Activated B cell treated with CpG ODN at 0.5 μM for 24 hours (primary cell): Measurements from ENCODE around the gene IRS2. TPM values are rescaled to one million over a fixed set of nuclear protein-coding genes. Genes with fewer than 3 reads are reported as not detected.

Source experiments
- ATAC-seq: fragments of 200-7000 bp; cut with Tn5 transposase; one replicate; pipeline ENCODE4 v1.10.0; 2021; ENCODE audit warnings: low read depth, mild to moderate bottlenecking, moderate library complexity
- CTCF ChIA-PET: fragments of 350-600 bp; sonication (Branson Sonifier 250); formaldehyde crosslinking; loops from one replicate; lab custom pipeline; 2021; ENCODE audit warnings: antibody characterized with exemption; lab: Charles Lee
- POLR2A ChIA-PET: fragments of 350-600 bp; sonication (Branson Sonifier 250); formaldehyde crosslinking; loops from one replicate; lab custom pipeline; 2021; ENCODE audit warnings: antibody characterized with exemption; lab: Charles Lee
- DNase-seq: peaks from one replicate; pipeline ENCODE4 v3.0.0; 2022
- H3K27ac Mint-ChIP-seq: one replicate; pipeline ENCODE4 v1.8.0; 2020; ENCODE audit warnings: mixed read lengths
- H3K27me3 Mint-ChIP-seq: one replicate; pipeline ENCODE4 v1.8.0; 2021; ENCODE audit warnings: mixed read lengths
- H3K36me3 Mint-ChIP-seq: one replicate; pipeline ENCODE4 v1.8.0; 2021; ENCODE audit warnings: low read depth, mixed read lengths
- H3K4me1 Mint-ChIP-seq: one replicate; pipeline ENCODE4 v1.8.0; 2021; ENCODE audit warnings: mixed read lengths
- H3K4me3 Mint-ChIP-seq: one replicate; pipeline ENCODE4 v1.8.0; 2020; ENCODE audit warnings: mild to moderate bottlenecking, mixed read lengths
- H3K9me3 Mint-ChIP-seq: one replicate; pipeline ENCODE4 v1.8.0; 2020; ENCODE audit warnings: mixed read lengths
- intact Hi-C: fragments of 100-400 bp; cut with micrococcal nuclease; formaldehyde crosslinking; loops from one replicate; pipeline ENCODE4 v1.15.1; 2024
- total RNA-seq: library from RNA; stranded (reverse); gene quantifications from 2 replicates; pipeline ENCODE4 v1.2.3, GENCODE V29; 2022
- TF ChIP-seq, protein P1 (sequence below): fragments of 200-600 bp; IDR thresholded peaks from one replicate; pipeline ENCODE4 v1.8.0; 2022; ENCODE audit warnings: antibody characterized with exemption, mild to moderate bottlenecking

Gene IRS2
- total RNA-seq, 1 donor from 2014 or later, result 4.2 TPM

DNA sequence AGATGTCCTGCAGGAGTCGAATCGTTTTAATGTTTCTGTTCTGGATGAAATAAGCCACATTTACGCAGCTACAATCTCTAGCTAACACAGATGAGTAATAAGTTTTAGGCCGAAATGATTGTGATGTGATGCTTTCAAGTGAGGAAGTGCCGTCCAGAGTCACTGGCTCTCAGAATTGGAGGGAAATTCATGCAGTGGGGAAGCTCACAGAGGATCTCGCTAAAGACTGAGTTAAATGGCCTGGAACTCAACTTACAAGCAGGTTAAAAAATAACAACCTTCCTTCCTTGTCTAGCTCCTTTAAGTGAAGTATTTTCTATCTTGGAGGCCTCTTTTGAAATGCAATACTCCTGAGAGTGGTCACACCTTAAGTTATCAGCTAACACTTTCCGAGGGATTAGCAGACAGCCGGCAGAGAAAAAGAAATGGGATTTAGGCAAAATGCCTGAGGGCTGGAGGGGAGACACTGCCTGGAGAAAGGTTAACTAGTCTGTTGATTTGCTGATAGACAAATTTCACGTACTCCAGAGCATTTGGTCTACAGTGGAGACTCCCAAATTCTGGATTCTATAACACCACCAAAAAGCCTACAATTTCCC is 74.2 kb downstream of the IRS2 start:
- CTCF ChIA-PET, result no interaction called here
- TF ChIP-seq, protein P1, sequence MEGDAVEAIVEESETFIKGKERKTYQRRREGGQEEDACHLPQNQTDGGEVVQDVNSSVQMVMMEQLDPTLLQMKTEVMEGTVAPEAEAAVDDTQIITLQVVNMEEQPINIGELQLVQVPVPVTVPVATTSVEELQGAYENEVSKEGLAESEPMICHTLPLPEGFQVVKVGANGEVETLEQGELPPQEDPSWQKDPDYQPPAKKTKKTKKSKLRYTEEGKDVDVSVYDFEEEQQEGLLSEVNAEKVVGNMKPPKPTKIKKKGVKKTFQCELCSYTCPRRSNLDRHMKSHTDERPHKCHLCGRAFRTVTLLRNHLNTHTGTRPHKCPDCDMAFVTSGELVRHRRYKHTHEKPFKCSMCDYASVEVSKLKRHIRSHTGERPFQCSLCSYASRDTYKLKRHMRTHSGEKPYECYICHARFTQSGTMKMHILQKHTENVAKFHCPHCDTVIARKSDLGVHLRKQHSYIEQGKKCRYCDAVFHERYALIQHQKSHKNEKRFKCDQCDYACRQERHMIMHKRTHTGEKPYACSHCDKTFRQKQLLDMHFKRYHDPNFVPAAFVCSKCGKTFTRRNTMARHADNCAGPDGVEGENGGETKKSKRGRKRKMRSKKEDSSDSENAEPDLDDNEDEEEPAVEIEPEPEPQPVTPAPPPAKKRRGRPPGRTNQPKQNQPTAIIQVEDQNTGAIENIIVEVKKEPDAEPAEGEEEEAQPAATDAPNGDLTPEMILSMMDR, result no peak
- Mint-ChIP-seq H3K27me3 (peaks cover 8% of the 10 kb centered on the region), H3K36me3 (no peaks in the 10 kb centered on the region), H3K9me3 (no peaks in the 10 kb centered on the region), H3K27ac (no peak overlapping the region), H3K4me1 (peaks cover 1% of the 10 kb centered on the region), H3K4me3 (no peak overlapping the region)
- POLR2A ChIA-PET, result no interaction called here
- intact Hi-C loops, result no loop called here
- ATAC-seq, result no peak
- no peak for DNase-seq

DNA sequence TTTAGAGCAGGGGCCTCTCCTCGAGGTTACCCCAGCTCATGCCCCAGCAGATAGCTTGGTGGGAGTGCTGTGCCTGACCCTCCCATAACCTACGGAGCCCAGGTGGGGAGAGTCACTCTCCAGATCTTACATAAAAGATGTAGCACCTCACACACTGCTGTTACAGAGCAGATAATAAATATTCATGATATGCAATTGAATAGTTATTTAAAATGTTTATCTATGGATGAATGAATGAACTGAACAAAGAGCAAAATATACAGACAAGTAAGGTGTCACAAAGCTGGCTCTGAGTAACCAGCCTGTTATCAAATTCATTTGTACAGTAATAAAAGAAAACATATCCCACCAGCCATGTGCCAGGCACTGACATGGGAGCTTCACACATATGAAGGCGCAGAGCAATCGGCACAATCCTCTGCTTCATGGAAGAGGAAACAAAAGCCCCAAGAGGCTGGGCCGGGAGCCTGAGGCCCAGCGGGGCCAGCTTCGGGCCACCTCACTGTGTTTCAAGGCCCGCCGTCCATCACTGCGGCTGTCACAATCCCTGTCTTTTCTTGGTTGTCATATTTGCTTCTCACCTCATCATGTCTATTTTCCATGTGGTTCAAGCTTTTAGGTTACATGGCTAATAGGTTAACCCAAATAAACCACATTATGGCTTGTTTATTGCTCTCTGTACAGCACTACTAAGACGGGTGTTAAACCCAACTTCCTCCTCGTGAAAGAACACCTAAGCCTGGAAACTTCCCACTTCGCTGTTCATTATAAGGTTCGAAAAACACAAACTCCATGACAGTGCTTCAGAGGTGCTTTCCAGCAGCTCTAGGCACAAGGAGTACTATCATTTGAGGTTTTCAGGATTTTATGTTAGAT is 78.4 kb downstream of the IRS2 start:
- no peak for ATAC-seq
- CTCF ChIA-PET, result no interaction called here

DNA sequence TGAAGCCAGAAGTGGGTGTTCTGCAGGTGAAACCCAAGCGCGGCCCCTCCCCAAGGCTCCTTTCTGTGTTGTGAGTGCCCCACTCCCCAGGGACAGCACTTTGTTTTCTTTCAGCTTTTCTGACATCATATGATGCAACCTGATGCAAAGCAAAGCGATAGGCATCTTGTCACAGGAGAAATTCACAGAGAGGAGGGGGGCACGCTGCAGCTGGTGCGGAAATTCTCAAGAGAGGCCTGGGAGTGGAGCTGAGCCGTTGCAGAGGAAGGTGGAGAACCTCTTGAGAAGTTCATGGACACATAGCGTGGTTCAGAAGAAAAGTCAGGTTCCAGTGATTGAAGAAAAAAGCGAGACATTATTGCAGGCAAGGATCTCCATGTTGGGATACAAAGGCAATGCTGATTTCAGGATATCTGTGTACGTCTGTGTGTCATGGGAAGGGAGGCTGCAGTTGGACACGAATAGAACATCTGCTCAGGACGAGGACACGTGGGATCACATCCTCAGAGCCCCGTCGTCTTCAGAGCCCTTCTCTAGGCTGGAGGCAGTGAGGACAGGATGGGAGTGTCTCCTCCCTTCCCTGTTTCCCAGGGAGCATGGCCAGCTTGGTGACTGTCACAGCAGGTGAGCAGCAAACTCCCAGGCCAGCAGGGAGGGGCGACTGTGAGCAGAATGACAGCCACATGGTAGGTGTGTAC is 79.2 kb downstream of the IRS2 start:
- ATAC-seq, result no peak

More for the DNA sequence above, 78.4 kb downstream of the IRS2 start:
- intact Hi-C loops, result no loop called here
- Mint-ChIP-seq H3K9me3 (no peaks in the 10 kb centered on the region), H3K27ac (no peak overlapping the region), H3K4me1 (peaks cover 16% of the 10 kb centered on the region), H3K27me3 (peaks cover 39% of the 10 kb centered on the region), H3K4me3 (no peak overlapping the region), H3K36me3 (no peaks in the 10 kb centered on the region)
- DNase-seq, result no peak
- POLR2A ChIA-PET, result no interaction called here
- TF ChIP-seq, protein P1, result no peak

DNA sequence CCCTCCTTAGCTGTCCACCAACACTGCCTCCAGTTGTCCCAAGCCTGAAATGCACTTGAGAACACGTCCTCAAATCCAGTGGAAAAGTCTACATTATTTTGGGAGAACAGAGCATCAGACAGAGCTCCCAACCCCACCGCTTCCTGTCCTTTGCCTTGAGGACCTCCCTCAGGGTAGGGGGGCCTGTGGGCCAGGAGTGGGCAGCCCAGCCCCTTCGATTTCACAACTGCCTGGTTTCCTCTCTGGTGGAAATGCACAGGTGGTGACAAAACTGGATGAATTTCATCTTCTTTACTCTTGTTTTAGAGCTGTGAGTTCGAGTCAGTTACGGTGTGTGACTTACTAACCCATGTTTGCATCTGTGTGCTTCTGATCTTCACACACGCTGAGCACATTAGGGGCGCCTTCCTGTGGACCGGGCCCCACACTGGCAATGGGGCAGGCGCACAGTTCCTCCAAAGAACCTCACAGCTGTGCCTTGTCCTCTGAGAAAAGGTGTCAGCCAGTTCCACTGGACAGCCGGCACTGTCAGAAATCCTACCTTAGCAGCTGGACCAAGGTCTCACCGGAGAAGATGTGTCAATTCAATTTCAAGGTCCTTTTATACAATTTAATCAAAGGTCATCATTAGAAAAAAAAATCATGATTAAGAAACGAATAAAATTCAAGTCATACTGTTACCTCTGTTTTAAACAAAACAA is 80.2 kb downstream of the IRS2 start:
- intact Hi-C loops, result no loop called here
- ChIA-PET CTCF (no interaction called here), POLR2A (no interaction called here)
- Mint-ChIP-seq H3K4me3 (no peak overlapping the region), H3K36me3 (no peaks in the 10 kb centered on the region), H3K27ac (no peak overlapping the region), H3K9me3 (no peaks in the 10 kb centered on the region), H3K27me3 (peaks cover 39% of the 10 kb centered on the region), H3K4me1 (peaks cover 16% of the 10 kb centered on the region)
- TF ChIP-seq, protein P1, result no peak
- no peak for ATAC-seq
- no peak for DNase-seq

More for the DNA sequence above, 79.2 kb downstream of the IRS2 start:
- Mint-ChIP-seq H3K36me3 (no peaks in the 10 kb centered on the region), H3K4me1 (peaks cover 16% of the 10 kb centered on the region), H3K27ac (no peak overlapping the region), H3K27me3 (peaks cover 39% of the 10 kb centered on the region), H3K9me3 (no peaks in the 10 kb centered on the region), H3K4me3 (no peak overlapping the region)
- intact Hi-C loops, result no loop called here
- no peak for DNase-seq
- TF ChIP-seq, protein P1, result no peak
- ChIA-PET POLR2A (no interaction called here), CTCF (no interaction called here)
